GM04503 (cell line): Measurements from ENCODE around the gene TENT4B.

Experiments used
- DNase-seq: peaks from one replicate; pipeline ENCODE4 v3.0.0-alpha.2; 2012; ENCODE audit warnings: low read depth

The TENT4B gene

DNA sequence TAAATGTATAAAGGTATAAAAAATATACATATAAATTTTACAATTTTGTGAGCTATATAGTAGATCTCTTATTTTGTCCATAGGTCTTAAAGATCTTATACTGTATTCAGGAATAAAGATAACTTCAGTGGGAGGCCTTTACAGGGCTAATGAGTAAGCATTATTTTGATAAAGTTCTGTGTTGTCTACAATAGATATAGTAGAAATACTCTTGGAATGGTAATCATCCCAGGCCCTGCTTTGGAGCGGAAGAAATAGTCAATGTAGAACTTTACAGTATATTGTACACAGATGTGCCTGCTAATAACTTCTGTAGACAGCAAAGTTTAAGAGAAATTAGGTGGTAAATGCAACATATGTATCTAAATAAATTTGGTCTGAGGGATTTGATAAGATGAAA, 42.6 kb downstream of the TENT4B start:
- DNase-seq: no peak

GRCh38 chr16:50197582-50197981, 44.5 kb downstream of the TENT4B start:
- no peak for DNase-seq

- DNase-seq: no peak
Measured at GRCh38 chr16:50198802-50199403, 45.8 kb downstream of the TENT4B start.

DNA sequence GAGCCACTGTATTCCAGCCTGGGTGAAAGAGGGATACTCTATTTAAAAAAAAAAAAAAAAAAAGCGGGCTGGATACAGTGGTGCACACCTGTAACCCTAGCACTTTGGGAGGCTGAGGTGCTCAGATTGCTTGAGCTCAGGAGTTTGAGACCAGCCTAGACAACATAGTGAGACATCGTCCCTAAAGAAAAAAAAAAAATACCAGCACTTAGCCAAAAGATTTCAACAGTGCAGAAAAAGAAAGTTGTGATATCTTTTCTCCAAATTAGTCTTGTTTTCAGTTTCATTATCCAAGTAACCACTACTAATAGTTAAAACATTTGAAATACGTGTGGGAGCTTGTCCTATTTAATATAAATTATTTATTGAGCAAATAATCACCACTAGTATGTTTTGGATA, 48.7 kb downstream of the TENT4B start:
- DNase-seq: no peak

DNA sequence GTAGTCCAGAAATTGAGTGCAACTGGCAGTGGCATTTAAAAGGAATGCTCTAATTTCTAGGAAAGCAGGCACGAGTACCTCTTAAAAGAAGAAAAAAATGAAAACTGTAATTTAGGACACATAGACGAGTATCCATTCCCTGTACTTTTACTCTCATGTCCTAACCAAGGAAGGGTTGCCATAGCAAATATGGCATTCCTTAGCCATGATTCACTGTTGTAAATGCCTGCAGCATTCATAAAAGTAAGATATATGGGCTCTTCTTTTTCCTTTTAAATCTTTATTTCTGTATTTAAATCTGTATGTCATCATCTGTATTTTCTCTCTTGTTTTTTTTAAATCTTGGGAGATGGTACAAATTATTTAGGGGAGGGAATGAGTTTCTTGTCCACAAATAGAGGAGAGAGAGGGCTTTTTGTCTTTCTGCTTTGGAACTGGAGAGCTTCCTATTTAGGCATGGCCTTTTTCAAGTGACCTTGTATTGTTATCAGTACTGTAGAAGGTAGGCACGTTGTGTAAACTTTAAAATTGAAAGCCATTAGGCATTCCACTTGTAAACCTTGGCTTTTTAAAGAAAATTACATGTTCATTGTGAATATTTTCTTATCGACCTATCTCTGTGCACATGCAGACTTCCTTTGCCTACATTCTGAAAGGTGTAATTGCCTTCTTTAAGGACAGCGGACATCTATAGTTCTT, 50.0 kb downstream of the TENT4B start:
- DNase-seq: peak; percentile 97

- no peak for DNase-seq
Measured at GRCh38 chr16:50203681-50204080, 50.6 kb downstream of the TENT4B start.

GRCh38 chr16:50204453-50205108, 51.5 kb downstream of the TENT4B start:
- DNase-seq: no peak

- DNase-seq: no peak
Measured at GRCh38 chr16:50207652-50208051, 54.5 kb downstream of the TENT4B start.

- DNase-seq: no peak
Measured at GRCh38 chr16:50208460-50208931, 55.4 kb downstream of the TENT4B start.

DNA sequence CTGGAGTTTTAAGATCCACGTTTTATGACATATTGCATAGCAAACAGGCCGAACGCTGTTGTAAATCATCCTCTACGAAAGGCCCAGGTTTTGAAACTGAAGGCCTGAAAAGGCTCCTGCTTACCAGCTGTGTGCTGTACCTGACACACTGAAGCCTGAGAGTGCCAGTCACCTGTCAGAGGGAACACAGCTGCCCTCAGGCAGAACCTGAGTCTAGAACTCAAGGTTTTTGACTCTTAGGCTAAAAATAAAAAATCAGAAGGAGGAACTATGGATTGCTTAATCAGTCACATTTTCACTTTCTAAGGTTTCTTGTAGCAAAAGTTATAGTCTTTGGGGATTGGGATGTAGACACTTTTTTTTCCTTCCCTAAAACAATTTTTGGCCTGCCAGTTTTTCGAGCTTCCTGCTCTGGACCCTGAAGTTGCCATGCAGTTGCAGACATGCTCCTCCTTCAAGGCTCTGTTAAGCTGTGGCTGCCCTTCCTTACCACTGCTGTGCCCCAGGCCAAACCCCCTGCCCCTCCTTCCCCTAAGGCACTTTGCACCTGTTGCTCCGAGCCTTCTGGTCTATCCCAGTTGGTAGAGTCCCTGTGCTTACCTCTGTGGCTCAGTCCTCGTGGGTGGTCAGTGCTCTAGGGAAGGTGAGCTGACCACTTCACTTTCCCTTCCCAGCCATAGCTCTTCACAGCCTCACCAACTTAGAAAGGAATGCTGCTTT, 56.6 kb downstream of the TENT4B start:
- DNase-seq: no peak

DNA sequence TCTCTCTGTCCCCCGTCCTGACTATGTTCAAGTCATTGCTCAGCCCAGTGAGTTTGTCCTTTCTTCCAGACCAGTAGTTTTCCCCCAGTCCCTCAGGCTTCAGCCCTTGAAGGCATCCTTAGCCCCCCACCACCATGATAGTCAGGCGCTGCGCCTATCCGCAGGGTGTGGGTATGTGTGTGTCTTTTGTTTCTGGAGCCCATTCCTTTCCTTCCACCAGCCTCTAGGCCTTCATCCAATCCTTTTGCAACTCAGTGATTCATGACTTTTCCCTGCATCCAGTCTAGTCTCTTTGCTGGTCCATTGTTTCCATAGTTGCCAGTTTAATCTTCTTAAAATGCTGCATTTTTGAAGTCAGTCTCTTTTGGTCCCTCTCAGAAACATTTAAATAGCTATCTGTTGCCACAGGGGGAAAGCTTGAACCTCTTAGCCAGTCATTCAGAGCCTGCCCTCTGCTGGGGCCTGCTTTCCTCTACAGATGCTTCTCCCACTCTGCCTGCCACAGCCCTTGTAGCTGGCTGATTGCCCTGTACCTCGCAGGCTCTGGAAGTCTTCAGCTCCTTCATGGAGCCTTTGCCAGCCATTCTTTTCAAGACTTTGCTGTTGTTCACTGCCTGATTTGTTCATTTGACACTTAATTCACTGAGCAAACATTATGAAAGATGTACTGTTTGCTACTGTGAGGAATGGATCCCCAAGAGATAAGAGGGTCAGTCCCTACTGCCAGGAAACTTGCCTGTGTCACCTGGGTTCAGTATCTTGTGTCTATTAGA, 57.3 kb downstream of the TENT4B start:
- DNase-seq: peak; percentile 91

GRCh38 chr16:50213939-50214519, 60.9 kb downstream of the TENT4B start:
- no peak for DNase-seq

GRCh38 chr16:50215680-50216079, 62.6 kb downstream of the TENT4B start:
- DNase-seq: no peak

- no peak for DNase-seq
Measured at GRCh38 chr16:50216231-50216630, 63.1 kb downstream of the TENT4B start.

DNA sequence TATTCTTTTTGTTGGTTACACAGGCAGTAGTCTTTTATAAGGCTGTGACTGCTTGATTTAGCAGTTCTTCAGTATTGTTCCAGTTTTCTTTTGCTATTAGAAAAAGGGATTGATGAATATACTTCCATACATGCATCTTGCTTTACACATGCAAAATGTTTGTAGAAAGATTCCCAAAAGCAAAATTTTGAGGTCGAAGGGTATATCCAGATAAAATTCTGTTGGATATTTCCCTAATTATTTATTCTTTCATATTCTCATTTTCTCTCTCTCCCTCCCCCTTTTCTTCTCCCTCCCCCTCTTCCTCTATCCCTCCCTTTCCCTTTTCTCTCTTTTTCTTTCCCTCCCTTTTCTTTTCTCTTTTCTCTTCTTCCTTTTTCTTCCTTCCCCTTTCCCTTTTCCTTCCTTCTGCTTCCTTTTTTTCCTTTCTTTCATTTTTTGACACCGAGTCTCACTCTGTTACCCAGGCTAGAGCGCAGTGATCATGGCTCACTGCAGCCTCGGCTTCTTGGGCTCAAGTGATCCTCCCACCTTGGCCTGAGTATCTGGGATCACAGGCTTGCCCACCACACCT, 66.4 kb downstream of the TENT4B start:
- DNase-seq: no peak

DNA sequence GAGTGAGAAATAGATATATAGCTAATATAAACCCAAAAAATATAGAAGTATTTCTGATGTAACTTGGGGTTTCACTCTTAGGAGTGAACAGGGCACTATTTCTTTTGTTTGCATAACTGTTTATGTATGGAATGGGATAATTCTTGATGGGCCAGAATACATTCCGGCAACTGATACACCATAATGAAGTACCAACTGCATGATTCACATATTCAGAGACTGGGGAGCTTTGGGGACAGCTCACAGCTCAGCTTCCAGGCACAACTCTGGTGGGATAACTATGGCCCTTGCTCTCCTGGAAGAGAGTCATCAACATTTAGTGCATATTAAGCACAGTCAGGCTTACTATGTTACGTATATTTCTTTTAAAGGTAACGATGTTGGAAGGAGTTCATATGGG, 71.2 kb downstream of the TENT4B start:
- DNase-seq: no peak

DNA sequence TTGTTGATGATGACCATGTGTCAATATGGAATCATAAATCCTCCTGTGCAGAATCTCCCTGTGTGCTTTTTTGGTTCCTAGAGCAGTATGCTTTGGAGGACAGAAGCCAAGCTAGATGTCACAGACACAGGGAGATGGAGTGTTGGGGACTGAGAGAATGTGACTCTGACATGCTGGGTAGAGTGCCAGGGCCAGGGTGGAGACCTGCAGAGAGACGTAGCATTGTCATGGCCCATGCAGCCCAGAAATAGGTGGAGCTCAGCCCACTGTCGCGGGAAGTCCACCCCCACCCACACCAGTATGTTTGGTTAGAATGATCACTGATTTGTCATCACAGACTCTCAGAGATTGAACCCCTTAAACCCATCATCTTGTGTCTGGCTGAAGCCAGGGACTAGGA, 74.0 kb downstream of the TENT4B start:
- DNase-seq: no peak

- no peak for DNase-seq
Measured at GRCh38 chr16:50227665-50228064, 74.6 kb downstream of the TENT4B start.

- no peak for DNase-seq
Measured at GRCh38 chr16:50228364-50228868, 75.3 kb downstream of the TENT4B start.

DNA sequence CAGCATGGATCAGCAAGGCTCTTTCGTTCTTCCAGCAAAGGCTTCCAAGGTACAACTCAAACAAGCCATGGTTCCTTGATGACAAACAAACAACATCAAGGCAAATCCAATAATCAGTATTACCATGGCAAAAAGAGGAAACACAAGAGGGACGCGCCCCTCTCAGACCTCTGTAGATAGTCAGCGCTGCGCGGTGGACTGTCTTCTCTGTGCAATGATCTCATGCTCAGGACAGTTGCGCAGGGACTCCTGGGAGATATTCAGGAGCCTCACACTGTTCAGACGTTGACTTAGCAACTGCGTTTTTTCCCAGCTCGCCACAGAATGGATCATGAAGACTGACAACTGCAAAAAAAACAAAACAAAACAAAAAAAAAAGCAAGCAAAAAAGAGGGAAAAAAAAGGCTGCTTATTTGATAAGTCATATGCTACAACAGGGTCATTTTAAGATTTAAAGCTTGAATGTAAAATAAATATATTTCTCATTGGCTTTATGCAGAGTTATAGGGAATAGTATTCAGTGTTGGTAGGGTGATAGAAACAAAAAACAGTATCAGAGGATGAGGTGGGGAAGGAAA, 76.1 kb downstream of the TENT4B start:
- DNase-seq: no peak
